ENCODE measurements around the gene SLC44A4. TPM values are rescaled to one million over a fixed set of nuclear protein-coding genes. Genes with fewer than 3 reads are reported as not detected.

Gene SLC44A4
- total RNA-seq, 1 experiment from 2014 or later, result 3.8 TPM

DNA sequence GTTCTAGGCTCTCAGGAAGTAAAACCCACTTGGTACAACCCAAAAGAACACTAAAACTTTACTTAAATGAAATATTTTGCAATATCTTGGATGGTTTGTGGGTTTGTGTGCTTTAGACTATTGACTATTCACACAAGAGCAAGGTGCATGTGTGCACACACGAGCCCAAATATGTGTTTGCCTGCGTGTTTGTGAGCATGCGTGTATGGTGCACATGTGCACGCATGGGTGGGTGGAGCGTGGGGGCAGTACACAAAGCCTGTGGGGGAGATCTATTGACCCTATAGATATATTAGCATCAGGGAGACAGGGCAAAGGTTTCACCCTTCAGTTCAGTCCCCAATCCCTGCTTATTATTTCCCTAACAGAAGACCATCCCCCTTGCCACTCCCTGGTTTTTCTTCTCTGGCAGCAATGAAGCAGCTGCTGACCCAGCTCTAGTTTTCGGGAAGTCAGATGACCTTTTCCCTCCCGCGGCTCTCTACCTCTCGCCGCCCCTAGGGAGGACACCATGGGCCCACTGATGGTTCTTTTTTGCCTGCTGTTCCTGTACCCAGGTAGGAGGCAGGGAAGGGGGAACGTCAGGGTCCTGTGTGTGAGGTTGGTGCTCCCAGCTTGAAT lies 48.6 kb upstream of the SLC44A4 start, which contains the start of gene C2:
Gene C2 (plus strand): TSS at position 476 of the 621 bp plus-strand sequence. CDS start 36 bp downstream, at position 512.
- Mint-ChIP-seq H3K9me3 (peaks cover 0 to 4% of the 10 kb centered on the region in 2 experiments; a peak in 3 of 5 replicates), H3K4me1 (peaks cover 0 to 2% of the 10 kb centered on the region in 2 experiments; a peak in 1 of 4 replicates), H3K4me3 (no peak within 1 kb of the TSS), H3K27me3 (ENCODE audit: low read depth) (peaks cover 8% of the 10 kb centered on the region), H3K27ac (no peak within 1 kb of the TSS; a peak in 1 of 7 replicates), H3K36me3 (ENCODE audit: insufficient read depth in 1 of 3, low read depth in 3 of 3) (no peaks in the 10 kb centered on the region)
- no CpG with 5 or more reads among the region's 11 CpGs for WGBS (ENCODE audit: extremely low coverage, insufficient read length, low lambda C conversion rate)
- H2BK20ac ChIP-seq (ENCODE audit: low read depth, low read length, poor library complexity, severe bottlenecking), result no peak within 1 kb of the TSS
- no peak within 1 kb of the TSS for H2BK12ac ChIP-seq (ENCODE audit: insufficient read length, low read depth, low read length)
- no peaks in the 10 kb centered on the region for H3K23me2 ChIP-seq (ENCODE audit: insufficient read length, low read depth, low read length, poor library complexity, severe bottlenecking)
- H2AK5ac ChIP-seq (ENCODE audit: insufficient read length, low read length), result no peak within 1 kb of the TSS
- no peak within 1 kb of the TSS for H3K4me2 ChIP-seq (ENCODE audit: insufficient read depth, insufficient read length, low read length)
- H3K23ac ChIP-seq (ENCODE audit: insufficient read length, low read depth, low read length), result no peak within 1 kb of the TSS
- TF ChIP-seq, protein P1, sequence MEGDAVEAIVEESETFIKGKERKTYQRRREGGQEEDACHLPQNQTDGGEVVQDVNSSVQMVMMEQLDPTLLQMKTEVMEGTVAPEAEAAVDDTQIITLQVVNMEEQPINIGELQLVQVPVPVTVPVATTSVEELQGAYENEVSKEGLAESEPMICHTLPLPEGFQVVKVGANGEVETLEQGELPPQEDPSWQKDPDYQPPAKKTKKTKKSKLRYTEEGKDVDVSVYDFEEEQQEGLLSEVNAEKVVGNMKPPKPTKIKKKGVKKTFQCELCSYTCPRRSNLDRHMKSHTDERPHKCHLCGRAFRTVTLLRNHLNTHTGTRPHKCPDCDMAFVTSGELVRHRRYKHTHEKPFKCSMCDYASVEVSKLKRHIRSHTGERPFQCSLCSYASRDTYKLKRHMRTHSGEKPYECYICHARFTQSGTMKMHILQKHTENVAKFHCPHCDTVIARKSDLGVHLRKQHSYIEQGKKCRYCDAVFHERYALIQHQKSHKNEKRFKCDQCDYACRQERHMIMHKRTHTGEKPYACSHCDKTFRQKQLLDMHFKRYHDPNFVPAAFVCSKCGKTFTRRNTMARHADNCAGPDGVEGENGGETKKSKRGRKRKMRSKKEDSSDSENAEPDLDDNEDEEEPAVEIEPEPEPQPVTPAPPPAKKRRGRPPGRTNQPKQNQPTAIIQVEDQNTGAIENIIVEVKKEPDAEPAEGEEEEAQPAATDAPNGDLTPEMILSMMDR (conservative IDR thresholded peaks at IDR 0.05), result no peak
- no peaks in the 10 kb centered on the region for H3K9me3 ChIP-seq (ENCODE audit: control insufficient read depth, low read depth, low read length)
- no peak within 1 kb of the TSS for H3T11ph ChIP-seq (ENCODE audit: low read length)
- H3K14ac ChIP-seq (ENCODE audit: insufficient read depth, low read length), result no peak within 1 kb of the TSS; the same call in 1 of the 2 replicates
- no peak within 1 kb of the TSS for H3K9ac ChIP-seq (ENCODE audit: extremely low read depth, insufficient read length, low read length)
- no peaks in the 10 kb centered on the region for H3K4me1 ChIP-seq (ENCODE audit: insufficient read depth, low read length)
- no peak within 1 kb of the TSS for H3K27ac ChIP-seq (ENCODE audit: insufficient read length, low read depth, low read length)
- H3K79me2 ChIP-seq (ENCODE audit: insufficient read depth, low read length), result no peaks in the 10 kb centered on the region
- H3K56ac ChIP-seq (ENCODE audit: insufficient read length, low read depth, low read length), result no peak within 1 kb of the TSS
- H3K4ac ChIP-seq (ENCODE audit: low read depth, low read length), result no peak within 1 kb of the TSS
- H3K27me3 ChIP-seq (ENCODE audit: insufficient read depth, low read length), result no peaks in the 10 kb centered on the region
- no peak within 1 kb of the TSS for H4K5ac ChIP-seq (ENCODE audit: insufficient read length, low read depth, low read length)
- no peaks in the 10 kb centered on the region for H4K20me1 ChIP-seq (ENCODE audit: control insufficient read depth, insufficient read depth, insufficient read length)
- no peak within 1 kb of the TSS for H4K8ac ChIP-seq (replicated peaks; ENCODE audit: insufficient read length, low read depth, low read length)
- no peak within 1 kb of the TSS for H3K18ac ChIP-seq (ENCODE audit: insufficient read length, low read depth, low read length)
- no peak for DNase-seq
- no peaks in the 10 kb centered on the region for H3K79me1 ChIP-seq (ENCODE audit: insufficient read depth, low read depth, low read length, poor library complexity, severe bottlenecking)
- no peak within 1 kb of the TSS for H2AFZ ChIP-seq (ENCODE audit: low read length)
- H2BK15ac ChIP-seq (ENCODE audit: low read depth, low read length), result no peak within 1 kb of the TSS; the same call in 1 of the 2 replicates
- no peak within 1 kb of the TSS for H4K91ac ChIP-seq (ENCODE audit: insufficient read length, low read depth, low read length)
- H2BK5ac ChIP-seq (ENCODE audit: insufficient read length, low read length), result no peak within 1 kb of the TSS
- no peak within 1 kb of the TSS for H2BK120ac ChIP-seq (ENCODE audit: low read depth, low read length, poor library complexity, severe bottlenecking)
